GM12892 (cell line): ENCODE measurements around the gene NEAT1.

Source experiments
- POLR2A ChIP-seq: IDR thresholded peaks from 2 replicates; pipeline ENCODE4 v1.6.1; 2011; ENCODE audit warnings: low read depth, low read length, control low read depth
- POLR2AphosphoS5 ChIP-seq: IDR thresholded peaks from 2 replicates; pipeline ENCODE4 v1.6.1; 2011; ENCODE audit warnings: low read depth, low read length, control low read depth
- TAF1 ChIP-seq: IDR thresholded peaks from 2 replicates; pipeline ENCODE4 v1.6.1; 2011; ENCODE audit warnings: low read depth, mild to moderate bottlenecking, control low read depth, low read length, borderline replicate concordance

- TF ChIP-seq POLR2A = no peak
- TF ChIP-seq POLR2AphosphoS5 = no peak
- TF ChIP-seq TAF1 = no peak
Measured at GRCh38 chr11:65435411-65435931, 12.9 kb downstream of the NEAT1 start.
